GM10266 (cell line): ENCODE measurements around the gene BMERB1.

ENCODE experiments used
- DNase-seq: peaks from one replicate; pipeline ENCODE4 v3.0.0; 2012; ENCODE audit errors: extremely low spot score
- TF ChIP-seq, protein P1 (sequence below): IDR thresholded peaks from 2 replicates; pipeline ENCODE4 v1.5.1; 2012; ENCODE audit warnings: mild to moderate bottlenecking, low read depth; ENCODE audit not compliant: control insufficient read depth, insufficient read depth; ENCODE audit errors: missing control alignments

BMERB1 gene

DNA sequence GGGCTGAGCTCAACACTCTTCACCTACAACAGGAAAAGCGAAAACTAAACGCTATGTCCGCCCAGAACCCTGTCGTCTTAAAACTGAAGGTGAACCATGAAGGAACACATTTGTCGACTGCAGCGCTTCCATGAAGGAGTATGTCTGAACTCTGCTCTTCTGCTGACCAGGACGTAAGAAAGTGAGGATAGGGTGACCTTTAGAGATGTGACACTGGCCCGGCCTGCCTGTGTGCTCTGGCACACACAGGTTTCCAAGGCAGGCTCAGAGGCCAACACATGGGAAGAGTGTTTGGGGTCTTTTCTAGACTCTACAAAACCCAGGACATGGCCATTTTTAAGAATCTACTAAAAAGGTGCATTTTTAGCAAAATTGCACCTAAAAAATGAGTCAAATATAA, 187.5 kb downstream of the BMERB1 start:
- TF ChIP-seq, protein P1, sequence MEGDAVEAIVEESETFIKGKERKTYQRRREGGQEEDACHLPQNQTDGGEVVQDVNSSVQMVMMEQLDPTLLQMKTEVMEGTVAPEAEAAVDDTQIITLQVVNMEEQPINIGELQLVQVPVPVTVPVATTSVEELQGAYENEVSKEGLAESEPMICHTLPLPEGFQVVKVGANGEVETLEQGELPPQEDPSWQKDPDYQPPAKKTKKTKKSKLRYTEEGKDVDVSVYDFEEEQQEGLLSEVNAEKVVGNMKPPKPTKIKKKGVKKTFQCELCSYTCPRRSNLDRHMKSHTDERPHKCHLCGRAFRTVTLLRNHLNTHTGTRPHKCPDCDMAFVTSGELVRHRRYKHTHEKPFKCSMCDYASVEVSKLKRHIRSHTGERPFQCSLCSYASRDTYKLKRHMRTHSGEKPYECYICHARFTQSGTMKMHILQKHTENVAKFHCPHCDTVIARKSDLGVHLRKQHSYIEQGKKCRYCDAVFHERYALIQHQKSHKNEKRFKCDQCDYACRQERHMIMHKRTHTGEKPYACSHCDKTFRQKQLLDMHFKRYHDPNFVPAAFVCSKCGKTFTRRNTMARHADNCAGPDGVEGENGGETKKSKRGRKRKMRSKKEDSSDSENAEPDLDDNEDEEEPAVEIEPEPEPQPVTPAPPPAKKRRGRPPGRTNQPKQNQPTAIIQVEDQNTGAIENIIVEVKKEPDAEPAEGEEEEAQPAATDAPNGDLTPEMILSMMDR: no peak
- DNase-seq: no peak

DNA sequence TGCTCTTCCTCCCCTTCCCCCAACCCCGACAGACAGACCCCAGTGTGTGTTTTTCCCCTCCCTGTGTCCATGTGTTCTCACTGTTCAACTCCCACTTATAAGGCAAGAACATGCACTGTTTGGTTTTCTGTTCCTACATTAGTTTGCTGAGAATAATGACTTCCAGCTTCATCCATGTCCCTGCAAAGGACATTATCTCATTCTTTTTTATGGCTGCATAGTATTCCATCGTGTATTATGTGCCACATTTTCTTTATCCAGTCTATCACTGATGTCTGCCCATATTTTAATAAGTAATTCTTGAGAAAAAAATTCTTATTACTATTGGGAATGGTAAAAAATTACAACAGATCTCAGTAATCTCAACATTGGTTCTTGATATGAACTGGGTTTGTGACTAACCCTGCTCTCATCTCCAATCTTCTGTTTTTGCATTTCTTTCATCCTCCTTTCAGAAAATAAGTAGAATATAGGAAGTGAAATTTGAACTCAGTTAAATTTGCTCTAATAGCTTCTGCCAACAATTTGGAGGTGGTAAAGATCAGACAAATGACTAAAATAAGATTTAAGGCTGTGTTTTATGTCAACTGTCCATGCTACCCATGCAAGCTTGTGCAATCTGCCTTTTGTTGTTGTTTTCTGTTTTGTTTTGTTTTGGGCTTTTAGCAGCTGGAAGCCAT, 197.5 kb downstream of the BMERB1 start:
- TF ChIP-seq, protein P1: no peak
- no peak for DNase-seq

DNA sequence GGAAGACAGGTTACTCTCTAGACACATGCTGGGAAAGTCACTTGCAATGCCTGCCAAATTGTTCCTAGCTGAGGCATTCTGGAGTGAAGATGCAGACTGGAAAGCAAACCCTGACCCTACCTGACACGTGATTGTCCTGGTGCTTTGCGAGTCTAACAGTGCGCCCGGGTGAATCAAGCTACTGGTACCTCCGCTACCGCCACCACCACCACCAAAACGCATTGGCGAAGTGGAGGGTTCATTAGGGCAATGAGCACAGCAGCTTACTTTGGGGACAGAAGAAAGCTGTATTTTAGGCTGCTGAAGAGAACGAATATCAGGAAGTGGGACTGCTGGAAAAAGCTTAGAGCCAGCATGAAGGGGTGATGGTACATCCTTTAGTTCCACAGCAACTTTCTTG, 201.5 kb downstream of the BMERB1 start:
- TF ChIP-seq, protein P1: no peak
- no peak for DNase-seq

DNA sequence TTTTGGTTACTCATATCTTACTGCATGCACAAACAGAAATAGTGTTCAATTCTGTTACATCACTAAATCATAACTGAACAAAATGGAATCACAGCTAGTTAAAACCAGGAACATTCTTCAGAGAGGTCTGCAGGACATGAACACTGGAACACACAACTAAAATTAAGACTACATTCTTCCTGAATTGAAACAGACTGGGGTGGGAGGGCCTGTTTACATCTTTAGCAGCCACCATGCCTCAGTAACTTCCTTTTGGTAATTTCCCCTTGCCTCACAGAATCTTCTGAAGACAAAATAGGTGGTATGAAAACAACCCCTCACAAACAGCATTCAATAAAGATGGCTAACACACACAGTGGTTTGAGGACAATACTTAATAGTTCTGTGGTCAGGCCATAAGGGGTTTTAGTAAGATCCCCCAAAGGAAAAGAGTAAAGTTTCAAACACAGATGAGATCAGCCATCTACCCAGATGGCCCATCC, 202.0 kb downstream of the BMERB1 start:
- peak; percentile 38 for DNase-seq
- TF ChIP-seq, protein P1: no peak
